ENCODE measurements around the gene CDK14.
"Not testable (repeated sequence)": the region's sequence is repeated elsewhere in the genome, so short reads cannot be mapped to it uniquely, and the experiment has no call there.

Gene CDK14

DNA sequence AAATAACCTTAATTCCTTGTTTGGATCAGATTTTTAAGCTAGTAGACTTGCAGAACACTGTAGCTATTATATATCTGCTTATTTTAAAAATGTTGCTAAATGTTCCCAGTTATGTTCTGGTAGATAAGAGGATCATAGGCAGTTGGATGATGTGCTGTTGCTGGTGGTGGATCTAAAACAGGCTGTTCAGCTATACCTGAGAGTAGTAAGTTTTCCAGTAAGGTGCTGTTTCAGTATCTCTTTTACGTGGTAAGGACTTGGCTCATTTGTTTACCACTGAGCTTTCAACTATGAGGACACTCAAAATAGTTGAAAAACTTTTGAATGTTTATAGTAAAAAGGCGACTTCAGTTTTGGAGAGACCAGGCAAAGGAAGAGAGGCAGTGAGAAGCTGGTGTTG is 180.9 kb downstream of the CDK14 start:
- in situ Hi-C loops (cut with MboI; ENCODE audit: low sequenced_read_pairs): no loop called here

DNA sequence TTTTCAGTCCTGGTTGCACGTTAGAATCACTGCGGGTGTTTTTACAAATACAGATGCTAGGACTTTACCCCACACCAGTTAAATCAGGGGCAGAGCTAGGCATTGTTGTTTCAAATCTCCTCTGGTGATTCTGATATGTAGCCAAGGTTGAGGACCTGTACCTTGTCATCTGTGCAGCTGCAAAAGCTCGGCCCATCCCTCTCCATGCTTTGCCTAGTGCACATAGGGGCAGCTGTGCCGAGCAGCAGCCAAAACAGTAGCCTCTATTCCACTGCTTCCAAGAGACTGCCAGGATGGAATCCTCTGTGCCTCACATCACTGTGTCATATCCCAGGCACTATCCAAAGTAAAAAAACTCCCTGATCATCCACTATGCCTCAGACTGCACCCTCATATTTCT is 181.3 kb downstream of the CDK14 start:
- in situ Hi-C loops (cut with MboI; ENCODE audit: low sequenced_read_pairs): no loop called here

DNA sequence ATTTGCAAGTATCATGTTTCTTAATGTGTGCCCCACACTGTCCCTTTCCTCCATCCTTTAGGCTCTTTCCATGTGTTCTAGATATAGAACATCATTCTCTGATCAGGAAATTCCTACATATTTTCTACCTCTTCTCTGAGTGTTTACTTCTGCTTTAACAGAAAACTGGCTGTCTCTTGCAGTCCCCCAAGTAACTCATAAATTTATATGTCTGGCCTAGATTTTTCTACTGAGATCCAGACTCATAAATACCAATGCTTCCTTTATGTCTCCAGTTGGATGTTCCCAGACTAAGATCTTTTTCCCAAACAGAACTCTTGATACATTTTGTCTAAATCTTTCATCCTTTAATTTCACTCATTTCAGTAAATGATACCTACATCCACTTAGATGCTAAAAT is 181.8 kb downstream of the CDK14 start:
- in situ Hi-C loops (cut with MboI; ENCODE audit: low sequenced_read_pairs): no loop called here

DNA sequence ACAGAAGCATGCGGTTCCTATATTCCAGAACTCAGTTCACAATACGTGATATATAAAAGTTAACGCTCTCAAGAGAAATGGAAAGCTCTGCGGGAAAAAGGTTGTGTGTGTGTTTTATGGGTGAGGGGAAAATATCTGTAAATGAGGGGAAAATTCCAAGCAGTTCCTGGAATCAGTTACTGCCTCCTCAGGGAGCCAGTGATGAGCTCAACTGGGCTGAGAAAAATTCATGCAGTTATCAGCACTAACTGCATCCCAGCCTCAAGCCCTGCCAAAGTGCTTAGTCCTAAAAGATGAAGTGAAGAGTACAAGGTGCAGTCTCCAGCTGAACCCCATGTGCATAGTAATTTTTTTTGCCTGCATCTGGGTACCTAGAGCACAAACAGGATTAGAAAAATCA is 191.9 kb downstream of the CDK14 start:
- in situ Hi-C loops (cut with MboI; ENCODE audit: low sequenced_read_pairs): no loop called here

GRCh38 chr7:90789736-90790306 is 193.7 kb downstream of the CDK14 start:
- in situ Hi-C loops (cut with MboI; ENCODE audit: low sequenced_read_pairs): no loop called here

GRCh38 chr7:90791596-90791995 is 195.5 kb downstream of the CDK14 start:
- in situ Hi-C loops (cut with MboI; ENCODE audit: low sequenced_read_pairs): no loop called here

DNA sequence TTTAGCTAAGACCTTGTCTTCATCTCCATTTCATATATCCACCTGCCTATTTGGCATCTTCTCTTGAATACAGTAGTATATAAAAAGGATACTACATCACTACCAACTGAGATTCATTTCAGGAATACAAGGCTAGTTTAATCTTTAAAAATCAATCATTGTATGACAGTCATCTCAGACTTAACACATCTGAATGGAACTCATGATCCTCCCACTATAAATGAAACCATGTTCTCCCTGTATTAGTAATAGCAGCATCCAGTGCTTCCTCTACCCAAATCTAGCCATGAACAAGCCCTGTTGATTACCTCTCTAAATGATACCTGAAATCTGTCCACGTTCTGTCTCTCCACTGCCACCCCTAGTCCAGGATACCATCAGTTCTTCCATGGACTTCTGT is 196.2 kb downstream of the CDK14 start:
- in situ Hi-C loops (cut with MboI; ENCODE audit: low sequenced_read_pairs): no loop called here

DNA sequence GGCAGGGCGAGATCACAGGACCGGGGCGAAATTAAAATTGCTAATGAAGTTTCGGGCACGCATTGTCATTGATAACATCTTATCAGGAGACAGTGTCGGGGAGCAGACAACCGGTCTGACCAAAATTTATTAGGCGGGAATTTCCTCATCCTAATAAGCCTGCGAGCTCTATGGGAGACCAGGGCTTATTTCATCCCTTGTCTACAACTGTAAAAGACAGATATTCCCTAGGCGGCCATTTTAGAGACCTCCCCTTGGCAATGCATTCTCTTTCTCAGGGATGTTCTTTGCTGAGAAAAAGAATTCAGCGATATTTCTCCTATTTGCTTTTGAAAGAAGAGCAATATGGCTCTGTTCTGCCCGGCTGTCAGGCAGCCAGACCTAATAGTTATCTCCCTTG is 198.1 kb downstream of the CDK14 start:
- in situ Hi-C loops (cut with MboI; ENCODE audit: low sequenced_read_pairs): not testable (repeated sequence)

DNA sequence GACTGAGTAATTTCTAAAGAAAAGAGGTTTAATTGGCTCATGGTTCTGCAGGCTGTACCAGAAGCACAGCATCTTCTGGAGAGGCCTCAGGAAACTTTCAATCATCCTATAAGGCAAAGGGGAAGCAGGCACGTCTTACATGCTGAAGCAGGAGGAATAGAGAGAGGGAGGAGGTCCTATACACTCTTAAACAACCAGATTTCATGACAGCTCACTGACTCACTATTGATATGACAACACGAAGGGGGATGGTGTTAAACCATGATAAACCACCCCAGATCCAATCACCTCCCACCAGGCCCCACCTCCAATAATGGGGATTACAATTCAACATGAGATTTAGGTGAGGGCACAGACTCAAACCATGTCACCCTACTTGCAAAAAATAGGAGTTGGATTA is 201.5 kb downstream of the CDK14 start:
- in situ Hi-C loops (cut with MboI; ENCODE audit: low sequenced_read_pairs): no loop called here

DNA sequence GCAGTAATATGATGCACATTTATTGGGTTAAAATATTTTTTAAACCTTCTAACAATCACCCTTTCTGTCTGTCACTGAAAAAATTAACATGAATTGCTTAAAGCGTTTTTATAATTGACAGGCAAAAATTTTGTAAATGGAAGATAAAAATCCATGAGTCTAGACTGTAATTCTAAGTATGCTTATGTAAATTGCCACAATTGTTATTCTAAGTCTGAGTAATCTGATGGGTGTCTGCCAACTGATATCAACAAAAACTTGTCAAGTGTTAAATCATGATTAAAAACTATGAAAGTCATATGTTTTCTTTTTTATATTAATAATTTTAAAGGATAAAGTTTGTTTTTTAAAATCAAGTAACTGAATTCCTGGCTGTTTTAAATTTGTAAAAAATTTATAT is 208.2 kb downstream of the CDK14 start:
- in situ Hi-C loops (cut with MboI; ENCODE audit: low sequenced_read_pairs): no loop called here

DNA sequence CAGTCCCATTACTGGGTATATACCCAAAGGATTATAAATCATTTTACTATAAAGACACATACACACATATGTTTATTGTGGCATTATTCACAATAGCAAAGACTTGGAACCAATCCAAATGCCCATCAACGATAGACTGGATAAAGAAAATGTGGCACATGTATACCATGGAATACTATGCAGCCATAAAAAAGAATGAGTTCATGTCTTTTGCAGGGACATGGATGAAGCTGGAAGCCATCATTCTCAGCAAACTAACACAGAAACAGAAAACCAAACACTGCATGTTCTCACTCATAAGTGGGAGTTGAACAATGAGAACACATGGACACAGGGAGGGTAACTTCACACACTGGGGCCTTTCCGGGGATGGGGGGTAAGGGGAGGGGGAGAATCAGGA is 219.4 kb downstream of the CDK14 start:
- in situ Hi-C loops (cut with MboI; ENCODE audit: low sequenced_read_pairs): not testable (repeated sequence)

- in situ Hi-C loops (cut with MboI; ENCODE audit: low sequenced_read_pairs): no loop called here
Measured at GRCh38 chr7:90816511-90817142, 220.5 kb downstream of the CDK14 start.

GRCh38 chr7:90817151-90817550 is 221.0 kb downstream of the CDK14 start:
- in situ Hi-C loops (cut with MboI; ENCODE audit: low sequenced_read_pairs): no loop called here

- in situ Hi-C loops (cut with MboI; ENCODE audit: low sequenced_read_pairs): no loop called here
Measured at GRCh38 chr7:90817846-90818245, 221.7 kb downstream of the CDK14 start.

DNA sequence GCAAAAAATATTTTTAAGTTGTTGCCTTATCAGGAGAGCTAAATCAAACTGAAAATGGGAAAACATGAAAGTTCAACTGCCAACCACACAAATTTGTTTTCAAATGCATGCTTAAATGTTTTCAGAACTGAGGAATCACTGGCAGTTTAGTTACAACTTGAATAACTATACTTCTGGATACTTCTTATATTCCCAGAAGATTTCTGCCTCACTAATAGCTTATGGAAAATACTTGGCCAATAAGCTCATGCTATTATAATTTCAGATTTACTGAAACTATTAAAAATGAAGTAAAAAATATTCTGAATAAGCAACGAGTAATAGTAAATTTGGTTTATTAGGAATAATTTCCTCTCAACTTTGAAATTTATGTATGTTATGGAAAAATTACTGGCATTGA is 222.2 kb downstream of the CDK14 start:
- in situ Hi-C loops (cut with MboI; ENCODE audit: low sequenced_read_pairs): no loop called here

- in situ Hi-C loops (cut with MboI; ENCODE audit: low sequenced_read_pairs): no loop called here
Measured at GRCh38 chr7:90821961-90822620, 226.0 kb downstream of the CDK14 start.

DNA sequence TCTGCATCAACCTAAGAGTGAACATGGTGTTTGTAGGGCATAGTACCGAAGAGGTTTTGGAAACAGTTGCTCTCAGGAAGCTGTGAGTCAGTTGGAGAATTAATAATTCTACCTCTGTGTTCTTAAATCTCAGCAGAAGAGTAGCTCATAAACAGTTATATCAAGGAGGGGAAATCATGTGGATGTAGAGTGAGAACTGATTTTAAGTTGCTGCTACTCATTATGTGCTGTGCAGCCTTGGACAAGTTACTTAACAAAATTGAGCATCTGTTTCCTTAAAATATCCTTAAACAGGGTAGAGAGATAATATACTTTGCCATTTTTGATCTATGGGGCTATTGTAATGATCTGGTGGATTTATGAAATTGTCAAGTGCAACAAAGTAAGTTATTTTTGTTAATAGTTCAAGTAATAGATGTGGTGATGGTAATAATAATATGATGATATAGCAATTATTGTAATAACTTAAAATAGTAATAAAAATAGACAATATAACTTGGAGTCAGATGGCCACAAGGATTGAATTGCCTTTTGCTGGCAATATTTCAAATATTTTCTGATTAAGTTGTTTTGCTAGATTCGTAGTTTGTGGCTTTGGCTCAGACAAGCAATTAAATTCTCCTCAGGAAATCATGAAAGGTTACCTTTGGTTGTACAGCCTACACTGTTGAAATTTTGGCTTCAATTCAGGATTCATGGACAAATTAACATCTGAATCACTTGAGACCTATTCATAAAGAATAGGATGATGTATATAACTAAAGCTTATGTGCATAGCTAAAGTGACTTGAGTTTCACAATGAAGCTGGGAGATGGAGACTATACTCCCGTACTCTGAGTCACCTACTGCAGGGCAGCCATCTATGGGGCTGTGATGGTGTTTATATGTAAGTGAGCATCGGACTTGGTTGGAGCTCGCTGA is 228.5 kb downstream of the CDK14 start:
- in situ Hi-C loops (cut with MboI; ENCODE audit: low sequenced_read_pairs): no loop called here

DNA sequence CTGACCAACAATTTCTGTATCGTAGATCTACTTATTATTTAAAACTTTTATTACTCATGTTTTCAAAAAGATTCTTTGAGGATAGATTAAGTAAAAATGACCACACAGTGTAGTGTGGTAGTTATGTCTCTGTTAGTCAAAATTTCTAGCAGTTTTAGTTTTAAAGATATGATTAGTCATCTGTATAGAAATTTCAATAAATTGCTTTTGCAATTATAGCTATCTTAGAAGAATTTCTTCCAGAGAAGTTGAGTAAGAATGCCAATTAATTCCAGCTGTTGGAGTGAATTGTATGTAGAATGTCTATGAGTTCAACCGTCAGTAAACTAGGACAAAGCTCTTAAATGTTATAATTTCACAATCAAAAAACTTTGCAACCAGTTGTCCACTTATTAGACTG is 229.7 kb downstream of the CDK14 start:
- in situ Hi-C loops (cut with MboI; ENCODE audit: low sequenced_read_pairs): no loop called here

DNA sequence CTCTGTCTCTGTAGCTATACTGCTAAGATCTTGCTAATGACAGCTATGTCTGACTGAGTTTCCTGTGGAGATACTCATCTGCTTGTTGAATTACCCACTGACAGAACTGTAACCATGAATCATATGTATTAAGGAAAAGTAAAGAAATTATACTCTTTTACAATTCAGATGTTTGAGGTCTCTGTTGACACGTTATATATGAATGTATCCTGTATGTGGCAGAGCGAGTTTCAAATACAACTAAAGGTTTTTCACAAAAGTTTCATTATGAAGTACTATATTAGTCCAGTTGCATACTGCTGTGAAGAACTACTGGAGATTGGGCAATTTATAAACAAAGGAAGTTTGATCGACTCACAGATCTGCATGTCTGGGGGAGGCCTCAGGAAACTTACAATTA is 232.5 kb downstream of the CDK14 start:
- in situ Hi-C loops (cut with MboI; ENCODE audit: low sequenced_read_pairs): no loop called here

DNA sequence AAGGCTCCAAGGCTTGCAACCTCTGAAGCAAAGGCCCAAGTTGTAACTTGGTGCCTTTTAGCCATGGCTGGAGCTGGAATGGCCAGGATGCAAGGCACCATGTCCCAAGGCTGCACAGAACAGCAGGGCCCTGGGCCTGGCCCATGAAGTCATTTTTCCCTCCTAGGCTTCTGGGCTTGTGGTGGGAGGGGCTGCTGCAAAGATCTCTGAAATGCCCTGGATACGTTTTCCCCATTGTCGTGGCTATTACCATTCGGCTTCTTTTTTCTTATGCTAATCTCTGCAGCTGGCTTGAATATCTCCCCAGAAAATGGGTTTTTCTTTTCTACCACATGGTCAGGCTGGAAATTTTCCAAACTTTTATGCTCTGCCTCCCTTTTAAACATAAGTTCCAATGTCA is 234.2 kb downstream of the CDK14 start:
- in situ Hi-C loops (cut with MboI; ENCODE audit: low sequenced_read_pairs): no loop called here

GRCh38 chr7:90832726-90833125 is 236.6 kb downstream of the CDK14 start:
- in situ Hi-C loops (cut with MboI; ENCODE audit: low sequenced_read_pairs): no loop called here

GRCh38 chr7:90833443-90833842 is 237.3 kb downstream of the CDK14 start:
- in situ Hi-C loops (cut with MboI; ENCODE audit: low sequenced_read_pairs): no loop called here
